OCI-LY1 (cell line): ENCODE measurements around the gene CARM1.

Source experiments
- CTCF ChIP-seq: fragments of 200-600 bp; sonication (generic), shearing (Covaris generic); IDR thresholded peaks from 2 replicates; pipeline ENCODE4 v1.5.1; 2017; ENCODE audit warnings: mild to moderate bottlenecking, antibody characterized with exemption, low read length, moderate library complexity, mixed read lengths
- EZH2 ChIP-seq: fragments of 200-600 bp; sonication (generic), shearing (Covaris generic); IDR thresholded peaks from 2 replicates; pipeline ENCODE4 v1.8.0; 2017; ENCODE audit warnings: borderline replicate concordance, mixed run types, mild to moderate bottlenecking, antibody characterized with exemption, low read length, moderate library complexity, mixed read lengths

DNA sequence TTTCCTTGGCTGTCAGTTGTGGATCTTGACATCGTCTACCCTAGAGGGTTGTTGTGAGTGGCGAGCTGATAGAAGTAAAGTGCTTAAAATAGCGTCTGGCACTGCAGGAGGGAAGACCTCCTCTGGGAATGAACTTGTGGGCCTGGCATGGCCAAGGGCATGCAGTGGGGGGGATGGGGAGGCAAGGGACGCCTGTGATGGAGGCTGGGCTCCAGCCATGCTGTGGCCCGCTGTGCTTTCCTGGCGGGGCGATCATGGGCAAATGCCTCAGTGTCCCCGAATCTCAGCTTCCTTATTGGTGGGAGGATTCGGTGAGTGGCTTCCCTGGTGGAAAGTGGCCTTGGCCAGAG lies 10.7 kb downstream of the CARM1 start:
- no peak for TF ChIP-seq CTCF
- no peak for TF ChIP-seq EZH2
